HG03175 (cell line): Measurements from ENCODE around the gene TUBGCP2.

Experiments
- ATAC-seq: cut with Tn5 transposase; IDR thresholded peaks from one replicate; pipeline ENCODE4 v1.9.1; 2021; ENCODE audit warnings: mild to moderate bottlenecking, moderate library complexity; ENCODE audit not compliant: unreplicated experiment

TUBGCP2 gene

GRCh38 chr10:133280391-133281059 lies 28.1 kb downstream of the TUBGCP2 start:
- no peak for ATAC-seq

DNA sequence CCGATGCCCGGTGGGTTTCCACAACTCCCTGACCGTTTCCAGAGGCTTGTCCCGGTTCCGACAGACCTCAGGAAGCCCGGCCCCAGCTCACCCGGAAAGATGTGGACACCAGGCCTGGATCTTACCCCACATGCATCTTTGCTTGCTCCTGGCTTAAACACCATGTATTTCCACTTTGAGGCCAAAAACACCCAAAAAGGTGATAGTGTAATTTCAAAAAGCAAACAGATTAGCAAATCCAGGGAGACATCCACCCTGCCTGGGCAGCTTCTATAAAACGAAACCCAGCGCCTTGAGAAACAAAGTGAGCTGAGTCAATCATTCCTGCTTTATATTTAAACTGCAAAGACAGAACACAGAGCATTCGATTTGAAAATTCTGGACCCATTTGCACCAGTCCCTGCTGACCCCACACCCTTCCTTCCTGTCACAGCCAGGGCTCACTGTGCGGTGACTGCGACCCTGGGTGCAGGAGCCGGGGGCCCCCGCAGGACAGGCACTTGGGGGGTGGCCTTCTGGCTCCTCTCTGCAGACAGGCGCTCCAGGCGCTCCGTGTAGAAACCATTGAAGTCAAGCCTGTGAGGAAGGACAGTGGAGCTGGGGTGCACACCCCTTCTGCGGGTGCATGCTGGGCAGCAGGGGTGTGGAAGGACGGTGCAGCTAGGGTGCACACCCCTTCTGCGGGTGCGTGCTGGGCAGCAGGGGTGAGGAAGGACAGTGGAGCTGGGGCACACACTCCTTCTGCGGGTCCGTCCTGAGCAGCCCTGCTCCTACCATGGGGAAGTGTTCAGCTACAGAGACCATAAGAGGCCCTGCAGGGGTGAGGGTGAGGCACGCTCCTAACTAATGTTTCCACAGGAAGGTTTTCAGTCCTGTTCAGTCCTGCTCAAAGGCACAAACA lies 29.1 kb downstream of the TUBGCP2 start:
- no peak for ATAC-seq

- peak; percentile 41 for ATAC-seq
These were observed 30.0 kb downstream of the TUBGCP2 start for GRCh38 chr10:133278577-133279265.

GRCh38 chr10:133277993-133278576 lies 30.6 kb downstream of the TUBGCP2 start:
- no peak for ATAC-seq

GRCh38 chr10:133277277-133277992 lies 31.2 kb downstream of the TUBGCP2 start:
- no peak for ATAC-seq

- peak; percentile 52 for ATAC-seq
These were observed 32.1 kb downstream of the TUBGCP2 start, which contains the start of gene ADAM8 for GRCh38 chr10:133276435-133277201. Gene ADAM8, minus strand, starts transcription at chr10:133276868. Its CDS starts 51 bp downstream, at chr10:133276817.

- no peak for ATAC-seq
These were observed 32.6 kb downstream of the TUBGCP2 start for GRCh38 chr10:133276100-133276434.

- peak; percentile 39 for ATAC-seq
These were observed 33.0 kb downstream of the TUBGCP2 start for GRCh38 chr10:133275684-133276092.

- ATAC-seq = peak; percentile 48
These were observed 33.7 kb downstream of the TUBGCP2 start for GRCh38 chr10:133274751-133275683.

- no peak for ATAC-seq
These were observed 35.0 kb downstream of the TUBGCP2 start for GRCh38 chr10:133273534-133274143.

- ATAC-seq = no peak
These were observed 35.7 kb downstream of the TUBGCP2 start for GRCh38 chr10:133272964-133273420.

- no peak for ATAC-seq
These were observed 36.2 kb downstream of the TUBGCP2 start for GRCh38 chr10:133272301-133272963.

DNA sequence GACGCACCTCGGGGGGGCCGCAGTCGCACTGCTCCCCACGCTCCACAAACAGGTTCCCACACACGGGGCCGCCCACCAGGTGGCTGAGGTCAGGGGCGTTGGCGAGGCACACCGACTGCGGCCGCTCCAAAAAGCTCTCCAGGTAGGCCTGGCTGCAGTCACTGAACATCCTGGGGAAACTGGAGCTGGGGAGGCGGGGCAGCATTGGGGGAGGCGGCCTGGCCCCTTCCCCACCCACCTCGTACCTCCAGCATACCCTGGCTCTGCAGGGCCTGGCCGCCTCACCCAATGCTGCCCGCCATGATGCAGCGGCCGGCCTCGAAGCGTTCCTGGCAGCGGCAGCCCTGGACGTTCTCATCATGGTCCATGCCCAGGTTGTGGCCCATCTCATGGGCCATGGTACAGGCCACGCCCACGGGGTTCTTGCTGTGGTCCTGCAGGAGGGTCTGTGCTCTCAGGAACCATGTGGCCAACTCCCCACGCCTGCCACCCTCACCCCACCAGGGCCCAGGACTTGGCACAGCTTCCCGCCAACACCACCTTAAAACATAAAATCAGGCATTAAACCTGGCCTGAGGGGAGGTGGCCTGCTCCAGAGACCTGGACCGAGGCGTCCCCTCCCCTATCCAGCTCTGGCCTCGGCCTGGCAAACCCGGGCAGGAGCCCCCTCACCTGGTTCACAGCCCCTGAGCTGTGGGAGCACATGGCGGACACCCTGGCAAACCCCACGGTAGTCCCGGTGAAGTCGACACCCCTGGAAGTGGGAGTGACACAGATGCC lies 37.0 kb downstream of the TUBGCP2 start:
- no peak for ATAC-seq

DNA sequence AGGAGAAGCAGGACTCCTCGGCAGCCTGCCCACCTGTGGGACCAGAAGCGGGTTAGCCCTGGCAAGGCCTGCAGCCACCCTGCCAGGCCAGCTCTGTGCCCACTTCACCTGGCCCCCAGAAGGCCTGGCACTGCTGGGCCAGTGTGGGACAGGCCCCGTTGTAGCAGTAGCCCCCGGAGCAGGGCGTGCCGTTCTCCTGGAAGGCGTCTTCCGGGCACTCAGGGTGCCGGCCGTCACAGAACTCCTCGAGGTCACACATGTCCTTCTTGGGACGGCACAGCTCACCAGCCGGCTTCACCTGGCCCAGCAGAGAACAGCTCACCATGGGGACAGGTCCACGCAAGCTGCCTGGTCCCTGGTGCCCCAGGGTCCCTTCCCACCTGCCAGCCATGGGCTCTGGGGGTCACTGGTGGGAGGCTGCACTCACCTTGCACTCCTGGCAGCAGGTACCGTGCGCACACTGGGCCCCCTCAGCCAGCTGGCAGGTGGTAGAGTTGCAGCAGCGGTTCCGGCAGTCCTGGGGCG lies 37.8 kb downstream of the TUBGCP2 start:
- ATAC-seq = no peak

- no peak for ATAC-seq
These were observed 38.5 kb downstream of the TUBGCP2 start for GRCh38 chr10:133270204-133270603.

DNA sequence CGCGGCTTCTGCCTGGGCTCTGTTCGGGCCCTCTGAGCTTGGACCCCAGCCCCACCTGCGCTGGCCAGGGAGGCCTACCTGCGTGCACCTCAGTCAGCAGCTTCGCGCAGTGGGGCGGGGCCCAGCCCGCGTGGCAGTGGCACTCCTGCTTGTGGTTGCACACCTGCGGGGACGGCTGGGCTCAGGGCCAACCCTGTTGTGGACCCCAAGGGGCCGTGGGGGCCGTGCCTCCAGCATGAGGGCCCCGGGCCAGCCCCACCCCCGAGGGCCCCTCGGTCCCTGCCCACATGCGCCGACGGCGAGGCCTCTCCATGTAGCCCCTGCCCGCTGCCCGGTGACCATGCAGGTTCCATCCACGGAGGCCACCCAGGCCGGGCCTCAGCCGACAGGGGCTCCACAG lies 39.3 kb downstream of the TUBGCP2 start:
- no peak for ATAC-seq

- no peak for ATAC-seq
These were observed 40.1 kb downstream of the TUBGCP2 start for GRCh38 chr10:133268532-133268931.
